Measurements from ENCODE around the gene GPR75.
A peak's percentile ranks its signal among the peaks of the same experiment; 100 is the strongest.
"Not testable (repeated sequence)": the region's sequence is repeated elsewhere in the genome, so short reads cannot be mapped to it uniquely, and the experiment has no call there.

GPR75 gene

GRCh38 chr2:53852532-53852931 is 7.2 kb downstream of the GPR75 start:
- DNase-seq (ENCODE audit: low spot score), result no peak

GRCh38 chr2:53851052-53851757 is 8.6 kb downstream of the GPR75 start:
- not testable (repeated sequence) for DNase-seq (ENCODE audit: low spot score)

GRCh38 chr2:53848062-53848461 is 11.7 kb downstream of the GPR75 start:
- no peak for DNase-seq (ENCODE audit: low spot score)

GRCh38 chr2:53843595-53843994 is 16.2 kb downstream of the GPR75 start:
- DNase-seq (ENCODE audit: low spot score), result no peak

- no peak for DNase-seq (ENCODE audit: low spot score)
Observed at GRCh38 chr2:53842891-53843290, 16.9 kb downstream of the GPR75 start.

- DNase-seq (ENCODE audit: low spot score), result not testable (repeated sequence)
Observed at GRCh38 chr2:53841651-53842050, 18.1 kb downstream of the GPR75 start.

- DNase-seq (ENCODE audit: low spot score), result no peak
Observed at GRCh38 chr2:53840580-53840979, 19.2 kb downstream of the GPR75 start.

- DNase-seq (ENCODE audit: low spot score), result not testable (repeated sequence)
Observed at GRCh38 chr2:53829980-53830290, 29.8 kb downstream of the GPR75 start.

- no peak for DNase-seq (ENCODE audit: low spot score)
Observed at GRCh38 chr2:53829273-53829979, 30.3 kb downstream of the GPR75 start.

GRCh38 chr2:53828331-53828730 is 31.4 kb downstream of the GPR75 start:
- DNase-seq (ENCODE audit: low spot score), result no peak

GRCh38 chr2:53827398-53828175 is 32.2 kb downstream of the GPR75 start:
- no peak for DNase-seq (ENCODE audit: low spot score)

- DNase-seq (ENCODE audit: low spot score), result no peak
Observed at GRCh38 chr2:53826587-53827397, 33.0 kb downstream of the GPR75 start.

- DNase-seq (ENCODE audit: low spot score), result no peak
Observed at GRCh38 chr2:53826030-53826410, 33.7 kb downstream of the GPR75 start.

GRCh38 chr2:53823639-53824038 is 36.1 kb downstream of the GPR75 start:
- peak; percentile 49 for DNase-seq (ENCODE audit: low spot score)

- no peak for DNase-seq (ENCODE audit: low spot score)
Observed at GRCh38 chr2:53821810-53822209, 38.0 kb downstream of the GPR75 start.

GRCh38 chr2:53820711-53821110 is 39.1 kb downstream of the GPR75 start:
- DNase-seq (ENCODE audit: low spot score), result no peak

GRCh38 chr2:53820048-53820447 is 39.7 kb downstream of the GPR75 start:
- no peak for DNase-seq (ENCODE audit: low spot score)

GRCh38 chr2:53819634-53820033 is 40.1 kb downstream of the GPR75 start:
- DNase-seq (ENCODE audit: low spot score), result no peak

GRCh38 chr2:53818854-53819435 is 40.8 kb downstream of the GPR75 start:
- no peak for DNase-seq (ENCODE audit: low spot score)

- no peak for DNase-seq (ENCODE audit: low spot score)
Observed at GRCh38 chr2:53813151-53813550, 46.6 kb downstream of the GPR75 start.

GRCh38 chr2:53811601-53812000 is 48.2 kb downstream of the GPR75 start:
- no peak for DNase-seq (ENCODE audit: low spot score)
